Stimulated activated CD4-positive, alpha-beta T cell treated with anti-CD3 and anti-CD28 coated beads, TNF-alpha, amount 100 ng/mL, for 48 hours (primary cell): Measurements from ENCODE around the gene GAS7.
"Not testable (repeated sequence)": the region's sequence is repeated elsewhere in the genome, so short reads cannot be mapped to it uniquely, and the experiment has no call there.

ENCODE experiments used
- DNase-seq, 3 donors: peaks; one replicate each; pipeline ENCODE4 v3.0.0-alpha.2; 2020; ENCODE audit warnings: low read depth in 3 of 3

The GAS7 gene

DNA sequence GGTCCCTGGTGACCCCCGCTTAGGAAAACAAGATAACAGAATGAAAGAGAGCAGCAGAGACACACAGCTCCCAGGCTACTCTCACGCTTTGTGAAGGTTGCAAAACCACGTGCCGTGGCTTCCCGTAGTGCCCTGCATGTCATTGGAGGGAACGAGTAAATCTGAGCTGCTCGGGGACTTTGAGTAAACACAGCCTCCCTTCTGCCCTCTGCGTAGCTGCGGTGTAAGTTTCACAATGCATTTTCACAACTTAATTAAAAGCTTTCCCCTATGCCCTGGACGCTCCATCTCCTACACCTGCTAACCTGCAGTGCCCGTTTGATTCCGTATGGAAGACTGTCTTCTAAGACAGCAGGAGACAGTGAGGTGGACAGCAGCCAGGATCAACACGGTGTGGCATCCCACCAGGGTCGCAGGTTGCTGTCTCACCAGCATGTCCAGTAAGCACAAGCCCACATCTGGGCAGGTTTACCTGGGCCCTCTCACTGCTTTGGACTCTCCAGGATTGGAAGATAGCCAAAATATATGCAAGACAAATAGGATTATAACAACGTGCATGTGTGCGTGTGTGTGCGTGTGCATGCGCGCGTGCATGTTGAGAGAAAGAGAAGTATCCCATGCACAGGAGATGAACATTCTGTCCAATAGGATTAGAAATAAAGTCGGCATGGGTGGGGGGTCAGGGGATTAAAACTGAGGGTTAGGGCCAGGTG is 177.0 kb downstream of the GAS7 start:
- DNase-seq = no peak

GRCh38 chr17:10019941-10020451 is 178.4 kb downstream of the GAS7 start:
- DNase-seq = no peak

- DNase-seq = no peak
Observed at GRCh38 chr17:10018461-10018891, 179.9 kb downstream of the GAS7 start.

DNA sequence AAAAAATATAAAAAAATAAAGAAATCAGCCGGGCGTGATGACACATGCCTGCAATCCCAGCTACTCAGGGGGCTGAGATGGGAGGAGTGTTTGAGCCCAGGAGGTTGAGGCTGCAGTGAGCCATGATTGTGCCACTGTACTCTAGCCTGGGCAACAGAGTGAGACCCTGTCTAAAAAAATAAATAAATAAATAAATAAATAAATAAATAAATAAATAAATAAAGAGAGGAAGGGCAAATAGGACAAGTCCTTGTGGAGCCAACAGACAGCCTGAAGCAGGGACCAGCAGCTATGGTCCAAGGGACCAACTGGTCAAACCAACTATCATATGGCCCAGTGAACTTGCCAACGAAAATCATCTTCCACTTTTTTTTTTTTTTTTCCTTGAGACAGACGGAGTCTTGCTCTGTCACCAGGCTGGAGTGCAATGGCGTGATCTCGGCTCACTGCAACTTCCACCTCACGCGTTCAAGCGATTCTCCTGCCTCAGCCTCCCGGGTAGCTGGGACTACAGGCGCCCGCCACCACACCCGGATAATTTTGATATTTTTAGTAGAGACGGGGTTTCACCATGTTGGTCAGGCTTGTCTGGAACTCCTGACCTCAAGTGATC is 181.3 kb downstream of the GAS7 start:
- DNase-seq = not testable (repeated sequence)

GRCh38 chr17:10013365-10014112 is 184.9 kb downstream of the GAS7 start:
- DNase-seq = no peak

GRCh38 chr17:10010752-10011151 is 187.7 kb downstream of the GAS7 start:
- DNase-seq = no peak

DNA sequence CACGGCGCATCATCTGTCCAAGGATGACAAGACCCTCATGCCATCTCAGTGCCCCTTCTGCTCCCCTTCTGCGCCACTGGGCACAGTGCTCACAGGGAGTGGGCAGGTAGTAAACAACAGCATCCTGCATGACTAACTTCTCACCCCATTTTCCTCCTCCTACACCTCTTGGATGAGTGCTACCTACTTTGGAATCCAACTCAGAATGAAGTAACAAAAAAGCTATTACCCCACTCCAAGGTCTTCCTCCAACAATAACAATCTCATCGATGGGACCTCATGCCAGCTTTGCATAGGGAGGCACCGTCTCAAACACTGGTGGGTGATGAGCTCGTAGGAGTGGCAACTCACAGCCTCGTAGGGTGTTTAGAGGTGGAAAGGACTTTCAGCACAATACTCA is 194.7 kb downstream of the GAS7 start:
- DNase-seq = no peak

DNA sequence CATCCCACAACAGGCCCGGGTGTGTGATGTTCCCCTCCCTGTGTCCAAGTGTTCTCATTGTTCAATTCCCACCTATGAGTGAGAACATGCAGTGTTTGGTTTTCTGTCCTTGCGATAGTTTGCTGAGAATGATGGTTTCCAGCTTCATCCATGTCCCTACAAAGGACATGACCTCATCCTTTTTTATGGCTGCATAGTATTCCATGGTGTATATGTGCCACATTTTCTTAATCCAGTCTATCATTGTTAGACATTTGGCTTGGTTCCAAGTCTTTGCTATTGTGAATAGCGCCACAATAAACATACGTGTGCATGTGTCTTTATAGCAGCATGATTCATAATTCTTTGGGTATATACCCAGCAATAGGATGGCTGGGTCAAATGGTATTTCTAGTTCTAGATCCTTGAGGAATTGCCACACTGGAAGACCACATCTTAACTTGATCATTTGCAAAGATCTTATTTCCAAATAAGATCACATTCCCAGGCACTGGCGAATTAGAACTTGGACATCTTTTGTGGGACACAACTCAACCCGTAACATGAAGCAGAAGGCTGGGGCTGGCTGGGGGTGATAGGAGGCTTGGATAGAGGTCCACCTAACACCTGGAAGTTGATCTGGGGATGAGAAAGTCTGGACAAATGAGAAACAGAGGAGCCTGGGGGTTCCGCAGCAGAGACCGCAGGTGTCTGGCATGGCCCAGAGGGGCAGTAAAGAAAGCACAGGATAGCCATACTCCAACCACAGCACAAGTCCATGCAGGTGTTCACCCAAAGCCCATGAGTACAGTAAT is 195.6 kb downstream of the GAS7 start:
- DNase-seq = not testable (repeated sequence)

GRCh38 chr17:10001306-10001873 is 197.0 kb downstream of the GAS7 start:
- no peak for DNase-seq

- DNase-seq = no peak
Observed at GRCh38 chr17:9999919-10000695, 198.3 kb downstream of the GAS7 start.

- DNase-seq = no peak
Observed at GRCh38 chr17:9998060-9998459, 200.3 kb downstream of the GAS7 start.

DNA sequence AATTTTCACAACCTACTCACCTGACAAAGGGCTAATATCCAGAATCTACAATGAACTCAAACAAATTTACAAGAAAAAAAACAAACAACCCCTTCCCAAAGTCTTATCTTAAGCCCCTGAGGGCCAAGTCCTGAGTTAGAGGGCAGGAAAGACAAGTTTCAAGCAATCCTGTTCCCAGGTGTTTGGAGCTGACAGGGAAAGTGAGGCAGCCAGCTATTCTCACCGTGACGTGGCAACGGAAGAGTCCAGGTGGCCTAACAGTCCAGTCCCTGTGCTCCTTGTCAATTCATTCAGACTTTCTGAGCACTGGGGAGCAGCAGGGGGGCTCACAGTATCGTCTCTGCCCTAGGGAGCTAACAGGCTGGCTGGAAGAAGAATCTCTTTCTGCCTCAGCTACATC is 203.6 kb downstream of the GAS7 start:
- no peak for DNase-seq

- no peak for DNase-seq
Observed at GRCh38 chr17:9991796-9992195, 206.6 kb downstream of the GAS7 start.

DNA sequence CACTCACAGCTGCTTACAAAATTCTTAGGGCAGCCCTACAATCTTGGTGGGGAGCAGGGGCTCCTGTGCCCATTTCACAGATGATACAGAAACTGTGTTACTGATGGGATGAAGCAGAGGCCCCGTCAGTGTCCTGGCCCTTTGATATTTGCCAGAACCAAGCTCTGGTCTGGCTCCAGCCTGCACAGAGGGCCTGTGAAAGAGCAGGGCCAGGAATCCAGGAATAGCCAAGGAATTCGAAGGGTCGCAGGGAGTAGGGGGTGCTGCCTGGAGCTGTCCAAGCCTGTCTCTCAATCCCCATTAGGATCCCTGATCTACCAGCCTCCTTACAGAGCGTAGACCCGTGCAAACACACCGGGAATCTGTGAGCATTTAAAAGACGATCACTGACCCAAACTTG is 207.1 kb downstream of the GAS7 start:
- DNase-seq = no peak

GRCh38 chr17:9987779-9988585 is 210.4 kb downstream of the GAS7 start:
- peak in 1 of 3 donors; percentile 2 for DNase-seq

DNA sequence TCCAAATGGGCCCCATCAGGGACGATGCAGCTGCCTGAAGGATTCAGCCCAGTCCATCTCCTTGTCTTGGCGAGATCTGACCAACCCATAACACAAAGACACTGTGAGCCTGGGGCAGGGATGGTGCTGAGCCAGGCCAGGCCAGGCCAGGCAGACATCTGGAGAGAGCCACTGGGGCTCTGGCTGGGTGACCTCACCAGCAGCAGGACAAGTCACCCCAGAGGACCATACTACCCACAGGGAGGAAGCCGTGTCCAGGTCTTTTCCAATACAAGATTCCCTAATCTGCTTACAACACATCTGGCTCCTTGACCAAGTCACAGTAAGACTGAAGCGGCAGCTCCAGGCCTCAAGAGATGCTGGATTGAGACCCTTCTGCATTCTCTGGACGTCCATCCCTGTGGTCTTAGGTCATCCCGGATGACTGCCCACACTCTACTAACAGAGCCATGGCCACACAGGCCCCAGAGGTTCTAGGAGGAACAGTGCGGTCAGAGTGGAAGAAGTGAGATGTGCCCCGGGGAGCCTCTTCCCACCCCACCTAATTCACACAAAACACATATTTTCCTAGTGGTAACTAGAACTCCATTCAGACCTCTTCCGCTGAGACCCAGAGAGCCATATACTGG is 211.5 kb downstream of the GAS7 start:
- DNase-seq = no peak

DNA sequence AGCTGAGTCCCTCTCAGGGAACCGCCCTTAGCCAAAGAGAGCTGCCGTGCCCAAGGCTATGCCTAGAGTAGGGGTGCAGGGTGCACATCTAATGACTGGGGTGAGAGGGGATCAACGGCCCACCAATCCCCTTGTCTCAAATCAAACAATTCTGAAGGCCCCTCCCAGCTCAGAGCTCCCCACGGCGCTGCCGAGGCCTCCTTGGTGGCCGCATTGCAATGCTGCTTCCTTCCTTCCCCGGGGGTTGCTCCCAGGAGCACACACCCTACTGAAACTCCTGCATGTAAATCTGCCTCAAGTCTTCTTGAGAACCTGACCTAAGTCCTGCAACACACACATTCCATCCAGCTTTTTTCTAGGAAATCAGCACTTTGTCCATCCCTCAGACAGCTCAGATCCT is 212.8 kb downstream of the GAS7 start:
- DNase-seq = no peak

- DNase-seq = no peak
Observed at GRCh38 chr17:9984768-9985167, 213.6 kb downstream of the GAS7 start.

- no peak for DNase-seq
Observed at GRCh38 chr17:9982159-9982558, 216.2 kb downstream of the GAS7 start.
